HEK293 (cell line): Measurements from ENCODE around the gene TMEM200A.

Experiments
- CTCF ChIA-PET: fragments of 350-600 bp; formaldehyde crosslinking; extraction: SDS; loops from one replicate; lab custom pipeline; 2021; ENCODE audit warnings: antibody characterized with exemption; lab: Yijun Ruan, JAX
- POLR2A ChIA-PET: fragments of 300-600 bp; formaldehyde crosslinking; extraction: SDS; loops from one replicate; lab custom pipeline; 2020; ENCODE audit warnings: antibody characterized with exemption, inconsistent platforms; lab: Yijun Ruan, JAX
- H3K27ac ChIP-seq: fragments of 200-500 bp; sonication (Bioruptor generic); 2 replicates; pipeline ENCODE4 v1.5.1; 2014; ENCODE audit warnings: low read depth, low read length, control low read depth, inconsistent platforms; ENCODE audit errors: extremely low read depth
- H3K36me3 ChIP-seq, 2 experiments: fragments of 200-500 bp in 1 of 2; sonication (Bioruptor generic) in 1 of 2; 1 replicate in 1 of 2; 2 replicates in 1 of 2; pipeline ENCODE4 v1.5.1; 2014 to 2017; ENCODE audit warnings: inconsistent platforms in 2 of 2, low read length in 2 of 2; ENCODE audit not compliant: control insufficient read depth in 2 of 2, insufficient read depth in 1 of 2
- H3K4me1 ChIP-seq: fragments of 200-500 bp; sonication (Bioruptor generic); 2 replicates; pipeline ENCODE4 v1.5.1; 2014; ENCODE audit warnings: mild to moderate bottlenecking, low read length, inconsistent platforms; ENCODE audit not compliant: control insufficient read depth, insufficient read depth
- H3K4me3 ChIP-seq: 2 replicates; pipeline ENCODE4 v1.5.1; 2011; ENCODE audit warnings: low read depth, mild to moderate bottlenecking, control low read depth, low read length, moderate library complexity
- H3K9me3 ChIP-seq: fragments of 200-500 bp; sonication (Bioruptor generic); 2 replicates; pipeline ENCODE4 v1.5.1; 2014; ENCODE audit warnings: low read depth, low read length, inconsistent platforms; ENCODE audit not compliant: control insufficient read depth, insufficient read depth
- HIC1 ChIP-seq: fragments of 450-650 bp; formaldehyde crosslinking; IDR thresholded peaks from 2 replicates; pipeline ENCODE4 v1.5.1; 2016; ENCODE audit warnings: missing biosample characterization, missing genetic modification characterization
- ZNF10 ChIP-seq: fragments of 450-650 bp; formaldehyde crosslinking; IDR thresholded peaks from 2 replicates; pipeline ENCODE4 v1.5.1; 2017; ENCODE audit warnings: missing biosample characterization, missing genetic modification characterization
- ZNF202 ChIP-seq: fragments of 450-650 bp; formaldehyde crosslinking; IDR thresholded peaks from 2 replicates; pipeline ENCODE4 v1.5.1; 2016; ENCODE audit warnings: missing biosample characterization, missing genetic modification characterization, borderline replicate concordance
- ZNF26 ChIP-seq: fragments of 450-650 bp; formaldehyde crosslinking; IDR thresholded peaks from 2 replicates; pipeline ENCODE4 v1.5.1; 2016; ENCODE audit warnings: missing biosample characterization, missing genetic modification characterization
- ZNF266 ChIP-seq: fragments of 450-650 bp; formaldehyde crosslinking; IDR thresholded peaks from 2 replicates; pipeline ENCODE4 v1.5.1; 2016; ENCODE audit warnings: missing biosample characterization, missing genetic modification characterization, low read depth
- ZNF324 ChIP-seq: fragments of 450-650 bp; formaldehyde crosslinking; IDR thresholded peaks from 2 replicates; pipeline ENCODE4 v1.5.1; 2016; ENCODE audit warnings: missing biosample characterization, missing genetic modification characterization
- ZNF394 ChIP-seq: fragments of 450-650 bp; formaldehyde crosslinking; IDR thresholded peaks from 2 replicates; pipeline ENCODE4 v1.5.1; 2016; ENCODE audit warnings: missing biosample characterization, missing genetic modification characterization, mild to moderate bottlenecking, moderate library complexity, borderline replicate concordance
- ZNF548 ChIP-seq: fragments of 450-650 bp; formaldehyde crosslinking; IDR thresholded peaks from 2 replicates; pipeline ENCODE4 v1.5.1; 2016; ENCODE audit warnings: missing biosample characterization, missing genetic modification characterization
- ZSCAN16 ChIP-seq: fragments of 450-650 bp; formaldehyde crosslinking; IDR thresholded peaks from 2 replicates; pipeline ENCODE4 v1.5.1; 2016; ENCODE audit warnings: missing biosample characterization, missing genetic modification characterization
- ZSCAN5A ChIP-seq: fragments of 450-650 bp; formaldehyde crosslinking; IDR thresholded peaks from 2 replicates; pipeline ENCODE4 v1.5.1; 2016; ENCODE audit warnings: missing biosample characterization, missing genetic modification characterization
- TF ChIP-seq, protein P1 (sequence below): fragments of 450-650 bp; formaldehyde crosslinking; IDR thresholded peaks from 2 replicates; pipeline ENCODE4 v1.5.1; 2017; ENCODE audit warnings: missing biosample characterization, missing genetic modification characterization
- TF ChIP-seq, protein P2 (sequence below): fragments of 450-650 bp; formaldehyde crosslinking; IDR thresholded peaks from 2 replicates; pipeline ENCODE4 v1.5.1; 2016; ENCODE audit warnings: missing biosample characterization, missing genetic modification characterization, low read depth
- TF ChIP-seq, protein P3 (sequence below): fragments of 450-650 bp; formaldehyde crosslinking; IDR thresholded peaks from 2 replicates; pipeline ENCODE4 v1.5.1; 2016; ENCODE audit warnings: missing biosample characterization, missing genetic modification characterization
- TF ChIP-seq, protein P4 (sequence below): fragments of 450-650 bp; formaldehyde crosslinking; IDR thresholded peaks from 2 replicates; pipeline ENCODE4 v1.5.1; 2017; ENCODE audit warnings: missing biosample characterization, missing genetic modification characterization

TMEM200A gene

DNA sequence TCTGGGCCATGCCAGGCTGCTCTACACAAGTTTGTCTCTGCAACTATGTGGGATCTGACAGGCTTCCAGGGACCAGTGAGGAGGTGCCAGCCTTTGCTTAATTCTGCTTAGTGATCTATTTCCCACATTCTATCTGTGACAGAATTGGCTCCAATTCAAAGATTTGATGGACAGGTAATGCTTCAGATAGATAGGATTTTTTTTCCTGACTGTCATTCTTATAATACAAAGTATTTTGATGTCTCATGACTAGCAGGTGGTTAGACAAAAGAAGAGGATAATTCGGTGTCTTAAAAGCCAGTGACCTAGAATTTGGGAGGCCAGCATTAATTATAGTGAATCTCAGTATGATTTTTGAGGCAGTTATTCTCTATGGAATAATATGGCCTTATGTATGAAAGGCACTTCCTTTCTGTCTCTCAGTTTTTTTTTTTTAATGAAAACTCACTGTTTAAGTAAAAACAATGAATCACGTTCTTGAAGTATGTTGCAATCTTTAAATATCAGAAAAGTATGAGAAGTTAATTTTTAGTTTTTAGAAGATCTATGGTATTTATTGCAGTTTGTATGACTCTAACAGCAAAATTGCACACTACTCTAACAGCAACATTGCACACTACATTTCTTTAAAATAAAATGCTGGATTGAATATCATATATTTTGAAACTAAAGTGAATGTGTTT lies 43.7 kb downstream of the TMEM200A start:
- Histone ChIP-seq H3K9me3 (no peaks in the 10 kb centered on the region), H3K4me3 (no peak overlapping the region), H3K36me3 (no peaks in the 10 kb centered on the region), H3K4me1 (no peaks in the 10 kb centered on the region), H3K27ac (no peak overlapping the region)
- ChIA-PET CTCF (no interaction called here), POLR2A (no interaction called here)
- TF ChIP-seq, protein P1, sequence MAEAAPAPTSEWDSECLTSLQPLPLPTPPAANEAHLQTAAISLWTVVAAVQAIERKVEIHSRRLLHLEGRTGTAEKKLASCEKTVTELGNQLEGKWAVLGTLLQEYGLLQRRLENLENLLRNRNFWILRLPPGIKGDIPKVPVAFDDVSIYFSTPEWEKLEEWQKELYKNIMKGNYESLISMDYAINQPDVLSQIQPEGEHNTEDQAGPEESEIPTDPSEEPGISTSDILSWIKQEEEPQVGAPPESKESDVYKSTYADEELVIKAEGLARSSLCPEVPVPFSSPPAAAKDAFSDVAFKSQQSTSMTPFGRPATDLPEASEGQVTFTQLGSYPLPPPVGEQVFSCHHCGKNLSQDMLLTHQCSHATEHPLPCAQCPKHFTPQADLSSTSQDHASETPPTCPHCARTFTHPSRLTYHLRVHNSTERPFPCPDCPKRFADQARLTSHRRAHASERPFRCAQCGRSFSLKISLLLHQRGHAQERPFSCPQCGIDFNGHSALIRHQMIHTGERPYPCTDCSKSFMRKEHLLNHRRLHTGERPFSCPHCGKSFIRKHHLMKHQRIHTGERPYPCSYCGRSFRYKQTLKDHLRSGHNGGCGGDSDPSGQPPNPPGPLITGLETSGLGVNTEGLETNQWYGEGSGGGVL (tag by site-specific recombination) = no peak
- no peak for TF ChIP-seq ZNF202
- TF ChIP-seq ZSCAN5A (tag by site-specific recombination) = no peak

- H3K27ac ChIP-seq = no peak overlapping the region
- POLR2A ChIA-PET = no interaction called here
- TF ChIP-seq ZNF10 (tag by site-specific recombination) = no peak
- TF ChIP-seq ZNF324 (tag by site-specific recombination) = no peak
- TF ChIP-seq ZNF26 (tag by site-specific recombination) = no peak
- no peak for TF ChIP-seq HIC1 (tag by site-specific recombination)
- TF ChIP-seq, protein P2, sequence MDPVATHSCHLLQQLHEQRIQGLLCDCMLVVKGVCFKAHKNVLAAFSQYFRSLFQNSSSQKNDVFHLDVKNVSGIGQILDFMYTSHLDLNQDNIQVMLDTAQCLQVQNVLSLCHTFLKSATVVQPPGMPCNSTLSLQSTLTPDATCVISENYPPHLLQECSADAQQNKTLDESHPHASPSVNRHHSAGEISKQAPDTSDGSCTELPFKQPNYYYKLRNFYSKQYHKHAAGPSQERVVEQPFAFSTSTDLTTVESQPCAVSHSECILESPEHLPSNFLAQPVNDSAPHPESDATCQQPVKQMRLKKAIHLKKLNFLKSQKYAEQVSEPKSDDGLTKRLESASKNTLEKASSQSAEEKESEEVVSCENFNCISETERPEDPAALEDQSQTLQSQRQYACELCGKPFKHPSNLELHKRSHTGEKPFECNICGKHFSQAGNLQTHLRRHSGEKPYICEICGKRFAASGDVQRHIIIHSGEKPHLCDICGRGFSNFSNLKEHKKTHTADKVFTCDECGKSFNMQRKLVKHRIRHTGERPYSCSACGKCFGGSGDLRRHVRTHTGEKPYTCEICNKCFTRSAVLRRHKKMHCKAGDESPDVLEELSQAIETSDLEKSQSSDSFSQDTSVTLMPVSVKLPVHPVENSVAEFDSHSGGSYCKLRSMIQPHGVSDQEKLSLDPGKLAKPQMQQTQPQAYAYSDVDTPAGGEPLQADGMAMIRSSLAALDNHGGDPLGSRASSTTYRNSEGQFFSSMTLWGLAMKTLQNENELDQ (tag by site-specific recombination) = no peak
- TF ChIP-seq ZNF394 (tag by site-specific recombination) = no peak
- no peak for TF ChIP-seq ZNF548 (tag by site-specific recombination)
- TF ChIP-seq ZSCAN16 (tag by site-specific recombination) = no peak
- TF ChIP-seq, protein P3, sequence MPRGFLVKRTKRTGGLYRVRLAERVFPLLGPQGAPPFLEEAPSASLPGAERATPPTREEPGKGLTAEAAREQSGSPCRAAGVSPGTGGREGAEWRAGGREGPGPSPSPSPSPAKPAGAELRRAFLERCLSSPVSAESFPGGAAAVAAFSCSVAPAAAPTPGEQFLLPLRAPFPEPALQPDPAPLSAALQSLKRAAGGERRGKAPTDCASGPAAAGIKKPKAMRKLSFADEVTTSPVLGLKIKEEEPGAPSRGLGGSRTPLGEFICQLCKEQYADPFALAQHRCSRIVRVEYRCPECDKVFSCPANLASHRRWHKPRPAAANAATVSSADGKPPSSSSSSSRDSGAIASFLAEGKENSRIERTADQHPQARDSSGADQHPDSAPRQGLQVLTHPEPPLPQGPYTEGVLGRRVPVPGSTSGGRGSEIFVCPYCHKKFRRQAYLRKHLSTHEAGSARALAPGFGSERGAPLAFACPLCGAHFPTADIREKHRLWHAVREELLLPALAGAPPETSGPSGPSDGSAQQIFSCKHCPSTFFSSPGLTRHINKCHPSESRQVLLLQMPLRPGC (tag by site-specific recombination) = no peak
- no peak for TF ChIP-seq ZNF266 (tag by site-specific recombination)
- TF ChIP-seq, protein P4, sequence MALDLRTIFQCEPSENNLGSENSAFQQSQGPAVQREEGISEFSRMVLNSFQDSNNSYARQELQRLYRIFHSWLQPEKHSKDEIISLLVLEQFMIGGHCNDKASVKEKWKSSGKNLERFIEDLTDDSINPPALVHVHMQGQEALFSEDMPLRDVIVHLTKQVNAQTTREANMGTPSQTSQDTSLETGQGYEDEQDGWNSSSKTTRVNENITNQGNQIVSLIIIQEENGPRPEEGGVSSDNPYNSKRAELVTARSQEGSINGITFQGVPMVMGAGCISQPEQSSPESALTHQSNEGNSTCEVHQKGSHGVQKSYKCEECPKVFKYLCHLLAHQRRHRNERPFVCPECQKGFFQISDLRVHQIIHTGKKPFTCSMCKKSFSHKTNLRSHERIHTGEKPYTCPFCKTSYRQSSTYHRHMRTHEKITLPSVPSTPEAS (tag by site-specific recombination) = no peak
- TF ChIP-seq, all 188 proteins: peak for 0
- Histone ChIP-seq H3K36me3 (no peaks in the 10 kb centered on the region), H3K9me3 (no peaks in the 10 kb centered on the region), H3K4me3 (no peak overlapping the region), H3K4me1 (no peaks in the 10 kb centered on the region)
- CTCF ChIA-PET = interaction anchor here (0.6 to 0.7 kb wide), 4 partner anchors 13 to 814 kb away, joined by 3 to 6 read pairs (median 4); no protein-coding TSS in a partner anchor
These were observed 45.7 kb downstream of the TMEM200A start for GRCh38 chr6:130411481-130411880.
